A673 (cell line): Measurements from ENCODE around the gene ID3. TPM values are rescaled to one million over a fixed set of nuclear protein-coding genes. Genes with fewer than 3 reads are reported as not detected.

Experiments
- BruUV-seq: library from RNA; stranded (reverse); fragments of 400-500 nt; replicated peaks from 2 replicates; lab custom pipeline; 2021; lab: Mats Ljungman, UMichigan
- CTCF ChIA-PET: fragments of 300-600 bp; sonication (Branson Sonifier 250); formaldehyde crosslinking; loops from one replicate; lab custom pipeline; 2022; ENCODE audit warnings: antibody characterized with exemption; lab: Charles Lee
- POLR2A ChIA-PET: fragments of 300-600 bp; sonication (Branson Sonifier 250); formaldehyde crosslinking; loops from one replicate; lab custom pipeline; 2022; ENCODE audit warnings: antibody characterized with exemption; ENCODE audit not compliant: low non-redundant PET; lab: Charles Lee
- DNase-seq: peaks from one replicate; pipeline ENCODE4 v3.0.0-alpha.2; 2015; ENCODE audit warnings: low spot score
- H3K27ac ChIP-seq: fragments of 200-600 bp; sonication (generic); 2 replicates; pipeline ENCODE4 v1.5.1; 2016; ENCODE audit warnings: mixed run types, low read depth, mild to moderate bottlenecking, mixed read lengths, antibody characterized with exemption, low read length; ENCODE audit not compliant: poor library complexity, severe bottlenecking
- H3K27me3 ChIP-seq: fragments of 200-600 bp; sonication (generic); replicated peaks from 2 replicates; pipeline ENCODE4 v1.6.1; 2017; ENCODE audit warnings: mixed run types, low read depth, mild to moderate bottlenecking, mixed read lengths, antibody characterized with exemption, low read length; ENCODE audit not compliant: insufficient read depth, poor library complexity
- H3K36me3 ChIP-seq: fragments of 200-600 bp; sonication (generic); 2 replicates; pipeline ENCODE4 v1.6.1; 2016; ENCODE audit warnings: mixed run types, mild to moderate bottlenecking, mixed read lengths, antibody characterized with exemption, low read length; ENCODE audit not compliant: insufficient read depth, poor library complexity, severe bottlenecking
- H3K4me1 ChIP-seq: fragments of 200-600 bp; sonication (generic); 2 replicates; pipeline ENCODE4 v1.6.1; 2017; ENCODE audit warnings: mixed run types, mild to moderate bottlenecking, mixed read lengths, antibody characterized with exemption, low read length; ENCODE audit not compliant: insufficient read depth, poor library complexity, severe bottlenecking
- H3K4me3 ChIP-seq: fragments of 200-600 bp; sonication (generic); 2 replicates; pipeline ENCODE4 v1.5.1; 2016; ENCODE audit warnings: low read depth, mixed run types, mild to moderate bottlenecking, mixed read lengths, low read length; ENCODE audit not compliant: poor library complexity, severe bottlenecking
- H3K9me3 ChIP-seq: fragments of 200-600 bp; sonication (generic); 2 replicates; pipeline ENCODE4 v1.6.1; 2016; ENCODE audit warnings: mixed run types, low read depth, mild to moderate bottlenecking, mixed read lengths, antibody characterized with exemption, low read length; ENCODE audit not compliant: poor library complexity, severe bottlenecking
- EZH2 ChIP-seq: fragments of 200-600 bp; sonication (generic); IDR thresholded peaks from 2 replicates; pipeline ENCODE4 v1.6.1; 2017; ENCODE audit warnings: borderline replicate concordance, low read depth, mild to moderate bottlenecking, mixed read lengths, antibody characterized with exemption, low read length; ENCODE audit not compliant: poor library complexity, severe bottlenecking
- intact Hi-C: fragments of 100-400 bp; cut with micrococcal nuclease; formaldehyde crosslinking; loops from one replicate; pipeline ENCODE4 v1.10.0; 2022; ENCODE audit not compliant: unreplicated experiment
- total RNA-seq: library from RNA; stranded (reverse); gene quantifications from 2 replicates; pipeline ENCODE4 v1.2.3, GENCODE V29; 2021
- TF ChIP-seq, protein P1 (sequence below): fragments of 300-800, 200-600 bp; sonication (generic); conservative IDR thresholded peaks from 2 replicates; pipeline ENCODE4 v1.5.1; 2017; ENCODE audit warnings: low read depth, mild to moderate bottlenecking, antibody characterized with exemption, low read length, moderate library complexity, mixed read lengths

Gene ID3
- total RNA-seq, 1 experiment from 2014 or later, result 140 TPM

GRCh38 chr1:23594927-23595353, 35.6 kb upstream of the ID3 start:
- TF ChIP-seq EZH2, result no peak
- TF ChIP-seq, protein P1, sequence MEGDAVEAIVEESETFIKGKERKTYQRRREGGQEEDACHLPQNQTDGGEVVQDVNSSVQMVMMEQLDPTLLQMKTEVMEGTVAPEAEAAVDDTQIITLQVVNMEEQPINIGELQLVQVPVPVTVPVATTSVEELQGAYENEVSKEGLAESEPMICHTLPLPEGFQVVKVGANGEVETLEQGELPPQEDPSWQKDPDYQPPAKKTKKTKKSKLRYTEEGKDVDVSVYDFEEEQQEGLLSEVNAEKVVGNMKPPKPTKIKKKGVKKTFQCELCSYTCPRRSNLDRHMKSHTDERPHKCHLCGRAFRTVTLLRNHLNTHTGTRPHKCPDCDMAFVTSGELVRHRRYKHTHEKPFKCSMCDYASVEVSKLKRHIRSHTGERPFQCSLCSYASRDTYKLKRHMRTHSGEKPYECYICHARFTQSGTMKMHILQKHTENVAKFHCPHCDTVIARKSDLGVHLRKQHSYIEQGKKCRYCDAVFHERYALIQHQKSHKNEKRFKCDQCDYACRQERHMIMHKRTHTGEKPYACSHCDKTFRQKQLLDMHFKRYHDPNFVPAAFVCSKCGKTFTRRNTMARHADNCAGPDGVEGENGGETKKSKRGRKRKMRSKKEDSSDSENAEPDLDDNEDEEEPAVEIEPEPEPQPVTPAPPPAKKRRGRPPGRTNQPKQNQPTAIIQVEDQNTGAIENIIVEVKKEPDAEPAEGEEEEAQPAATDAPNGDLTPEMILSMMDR, result no peak
- no peaks in the 10 kb centered on the region for H3K27me3 ChIP-seq
- no peak overlapping the region for H3K27ac ChIP-seq
- CTCF ChIA-PET, result no interaction called here
- BruUV-seq, result no TSS peak
- POLR2A ChIA-PET, result no interaction called here
- H3K9me3 ChIP-seq, result no peaks in the 10 kb centered on the region
- no peak overlapping the region for H3K4me3 ChIP-seq
- H3K4me1 ChIP-seq, result peaks cover 36% of the 10 kb centered on the region
- no peak for DNase-seq
- no peaks in the 10 kb centered on the region for H3K36me3 ChIP-seq
- intact Hi-C loops, result loop anchor here (5.0 kb wide), 1 partner anchor 38 kb away; the partner anchor contains the start of gene ID3

- no peak for DNase-seq
- Histone ChIP-seq H3K4me3 (no peak overlapping the region), H3K27me3 (no peaks in the 10 kb centered on the region), H3K36me3 (no peaks in the 10 kb centered on the region), H3K27ac (no peak overlapping the region), H3K9me3 (no peaks in the 10 kb centered on the region), H3K4me1 (peaks cover 33% of the 10 kb centered on the region)
- BruUV-seq, result no TSS peak
- TF ChIP-seq, protein P1, result no peak
- no peak for TF ChIP-seq EZH2
- CTCF ChIA-PET, result no interaction called here
- POLR2A ChIA-PET, result interaction anchor here (0.6 kb wide), 1 partner anchor 21 kb away, joined by 3 read pairs; no protein-coding TSS in a partner anchor
- intact Hi-C loops, result no loop called here
These were observed 35.0 kb upstream of the ID3 start for GRCh38 chr1:23594149-23594907.

DNA sequence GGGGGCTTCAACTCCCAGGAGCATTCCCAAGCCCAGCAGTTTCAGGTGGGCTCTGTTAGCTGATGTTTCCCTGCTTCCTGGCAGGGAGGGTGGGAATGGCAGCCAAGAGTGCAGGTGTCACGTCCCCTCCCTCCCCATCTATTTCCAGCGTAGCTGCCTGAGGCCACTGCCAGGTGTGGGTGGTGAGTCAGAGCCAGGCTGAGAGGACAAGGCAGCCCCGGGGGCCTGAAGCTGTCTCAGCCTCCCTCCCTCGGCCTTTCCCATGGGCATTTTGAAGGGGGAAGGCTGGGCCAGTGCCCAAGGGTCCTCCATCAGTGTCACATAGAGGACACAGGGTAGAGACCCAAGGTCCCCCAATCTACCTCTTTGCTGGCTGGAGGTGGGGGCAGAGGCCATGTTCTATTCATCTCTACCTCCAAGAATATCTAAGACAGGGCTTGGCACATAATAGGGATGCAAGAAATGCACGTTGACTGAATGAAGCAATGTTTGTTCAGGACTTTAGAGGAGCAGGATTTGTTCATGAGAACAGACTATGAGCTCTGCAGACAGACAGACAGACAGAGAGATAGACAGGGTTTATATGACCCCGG, 34.4 kb upstream of the ID3 start:
- TF ChIP-seq EZH2, result no peak
- TF ChIP-seq, protein P1, result no peak
- no peak for DNase-seq
- intact Hi-C loops, result no loop called here
- Histone ChIP-seq H3K27me3 (no peaks in the 10 kb centered on the region), H3K4me3 (no peak overlapping the region), H3K36me3 (no peaks in the 10 kb centered on the region), H3K9me3 (no peaks in the 10 kb centered on the region), H3K4me1 (peaks cover 26% of the 10 kb centered on the region), H3K27ac (no peak overlapping the region)
- ChIA-PET CTCF (no interaction called here), POLR2A (interaction anchor here (0.6 kb wide), 1 partner anchor 21 kb away, joined by 3 read pairs; no protein-coding TSS in a partner anchor)
- no TSS peak for BruUV-seq
